ENCODE results near the gene DAB1. TPM values are rescaled to one million over a fixed set of nuclear protein-coding genes. Genes with fewer than 3 reads are reported as not detected.

Gene DAB1
- total RNA-seq, 1 donor, result 0.45 TPM

- DNase-seq (ENCODE audit: low read depth), result no peak
- no peak overlapping the region for H3K4me3 ChIP-seq (ENCODE audit: low read depth, low read length)
- no peak for TF ChIP-seq CTCF (IDR thresholded peaks at IDR 0.05; ENCODE audit: insufficient read depth, low read length)
Observed at GRCh38 chr1:57464756-57465155, 40.9 kb upstream of the DAB1 start.

- no peak for DNase-seq (ENCODE audit: low read depth)
- H3K4me3 ChIP-seq (ENCODE audit: low read depth, low read length), result no peak overlapping the region
- TF ChIP-seq CTCF (IDR thresholded peaks at IDR 0.05; ENCODE audit: insufficient read depth, low read length), result no peak
Observed at GRCh38 chr1:57463343-57463742, 39.5 kb upstream of the DAB1 start.

- H3K4me3 ChIP-seq (ENCODE audit: low read depth, low read length), result no peak overlapping the region
- no peak for TF ChIP-seq CTCF (IDR thresholded peaks at IDR 0.05; ENCODE audit: insufficient read depth, low read length)
- DNase-seq (ENCODE audit: low read depth), result no peak
Observed at GRCh38 chr1:57461405-57461804, 37.5 kb upstream of the DAB1 start.

- TF ChIP-seq CTCF (IDR thresholded peaks at IDR 0.05; ENCODE audit: insufficient read depth, low read length), result no peak
- H3K4me3 ChIP-seq (ENCODE audit: low read depth, low read length), result no peak overlapping the region
- no peak for DNase-seq (ENCODE audit: low read depth)
Observed at GRCh38 chr1:57451516-57451915, 27.7 kb upstream of the DAB1 start.

GRCh38 chr1:57450981-57451380 is 27.1 kb upstream of the DAB1 start:
- TF ChIP-seq CTCF (IDR thresholded peaks at IDR 0.05; ENCODE audit: insufficient read depth, low read length), result no peak
- no peak overlapping the region for H3K4me3 ChIP-seq (ENCODE audit: low read depth, low read length)

GRCh38 chr1:57447551-57447950 is 23.7 kb upstream of the DAB1 start:
- H3K4me3 ChIP-seq (ENCODE audit: low read depth, low read length), result no peak overlapping the region
- no peak for TF ChIP-seq CTCF (IDR thresholded peaks at IDR 0.05; ENCODE audit: insufficient read depth, low read length)
- DNase-seq (ENCODE audit: low read depth), result no peak

More at GRCh38 chr1:57450981-57451380, 27.1 kb upstream of the DAB1 start:
- DNase-seq (ENCODE audit: low read depth), result no peak

GRCh38 chr1:57443004-57443403 is 19.1 kb upstream of the DAB1 start:
- no peak overlapping the region for H3K4me3 ChIP-seq (ENCODE audit: low read depth, low read length)
- TF ChIP-seq CTCF (IDR thresholded peaks at IDR 0.05; ENCODE audit: insufficient read depth, low read length), result no peak
- no peak for DNase-seq (ENCODE audit: low read depth)

Measured in fibroblast of the aortic adventitia (primary cell).